OCI-LY7 (cell line): ENCODE results near the gene OR5AS1. TPM values are rescaled to one million over a fixed set of nuclear protein-coding genes. Genes with fewer than 3 reads are reported as not detected.

Experiments
- Bru-seq: library from RNA; stranded (reverse); fragments of 400-500 nt; gene quantifications from one replicate; lab custom pipeline; 2021; lab: Mats Ljungman, UMichigan
- BruChase-seq, 2 experiments: library from RNA; stranded (reverse); fragments of 400-500 nt; gene quantifications; one replicate each; lab custom pipeline; 2021; lab: Mats Ljungman, UMichigan
- BruUV-seq: library from RNA; stranded (reverse); fragments of 400-500 nt; replicated peaks from 2 replicates; lab custom pipeline; 2021; lab: Mats Ljungman, UMichigan
- CTCF ChIA-PET: fragments of 300-600 bp; sonication (Branson Sonifier 250); formaldehyde crosslinking; loops from one replicate; lab custom pipeline; 2022; ENCODE audit warnings: antibody characterized with exemption; ENCODE audit not compliant: unreplicated experiment; lab: Charles Lee
- POLR2A ChIA-PET: fragments of 300-600 bp; sonication (Branson Sonifier 250); formaldehyde crosslinking; loops from one replicate; lab custom pipeline; 2022; ENCODE audit warnings: antibody characterized with exemption; lab: Charles Lee
- DNase-seq: peaks from one replicate; pipeline ENCODE4 v3.0.0-alpha.2; 2015; ENCODE audit warnings: low spot score
- H2AFZ ChIP-seq: fragments of 200-600 bp; sonication (generic), shearing (Covaris generic); 2 replicates; pipeline ENCODE4 v1.6.1; 2014; ENCODE audit warnings: mild to moderate bottlenecking, antibody characterized with exemption, low read length, moderate library complexity
- H3K27ac ChIP-seq: fragments of 200-600 bp; sonication (generic); 2 replicates; pipeline ENCODE4 v1.5.1; 2014; ENCODE audit warnings: mixed run types, low read depth, mild to moderate bottlenecking, moderate library complexity, low read length, inconsistent platforms; ENCODE audit not compliant: poor library complexity, severe bottlenecking
- H3K36me3 ChIP-seq: fragments of 200-600 bp; sonication (generic); 2 replicates; pipeline ENCODE4 v1.6.1; 2014; ENCODE audit warnings: mild to moderate bottlenecking, antibody characterized with exemption, low read length, moderate library complexity, mixed read lengths; ENCODE audit not compliant: insufficient read depth
- H3K4me1 ChIP-seq: fragments of 200-600 bp; sonication (generic); 2 replicates; pipeline ENCODE4 v1.5.1; 2014; ENCODE audit warnings: mild to moderate bottlenecking, low read length; ENCODE audit not compliant: insufficient read depth, poor library complexity, severe bottlenecking
- H3K4me2 ChIP-seq: fragments of 200-600 bp; sonication (generic); 2 replicates; pipeline ENCODE4 v1.6.1; 2014; ENCODE audit warnings: mild to moderate bottlenecking, low read length
- H3K4me3 ChIP-seq: fragments of 200-600 bp; sonication (generic); 2 replicates; pipeline ENCODE4 v1.5.1; 2014; ENCODE audit warnings: mild to moderate bottlenecking, low read depth, low read length; ENCODE audit not compliant: poor library complexity, severe bottlenecking
- H3K79me2 ChIP-seq: fragments of 200-600 bp; sonication (generic); 2 replicates; pipeline ENCODE4 v1.6.1; 2016; ENCODE audit warnings: low read depth, mild to moderate bottlenecking, low read length, moderate library complexity, mixed read lengths; ENCODE audit not compliant: insufficient read depth
- H3K9me2 ChIP-seq: fragments of 200-600 bp; sonication (generic); 2 replicates; pipeline ENCODE4 v1.6.1; 2016; ENCODE audit warnings: mild to moderate bottlenecking, low read length, mixed read lengths; ENCODE audit not compliant: insufficient read depth
- H3K9me3 ChIP-seq: fragments of 200-600 bp; sonication (generic); 2 replicates; pipeline ENCODE4 v1.6.1; 2014; ENCODE audit warnings: mild to moderate bottlenecking, mixed run types, low read length, mixed read lengths
- H4K20me1 ChIP-seq: fragments of 200-600 bp; sonication (generic); 2 replicates; pipeline ENCODE4 v1.6.1; 2014; ENCODE audit warnings: mild to moderate bottlenecking, antibody characterized with exemption, low read length, moderate library complexity, mixed read lengths; ENCODE audit not compliant: insufficient read depth
- CTCF ChIP-seq: fragments of 200-600 bp; sonication (generic); conservative IDR thresholded peaks from 2 replicates; pipeline ENCODE4 v1.5.1; 2014; ENCODE audit warnings: mild to moderate bottlenecking, antibody characterized with exemption, low read length, moderate library complexity, mixed read lengths
- EZH2phosphoT487 ChIP-seq: fragments of 200-600 bp; sonication (generic); IDR thresholded peaks from 2 replicates; pipeline ENCODE4 v1.6.1; 2018; ENCODE audit warnings: low read depth, borderline replicate concordance, mild to moderate bottlenecking, mixed run types, antibody characterized with exemption, low read length, moderate library complexity, mixed read lengths
- intact Hi-C: fragments of 100-400 bp; cut with micrococcal nuclease; formaldehyde crosslinking; loops from one replicate; pipeline ENCODE4 v1.10.0; 2022; ENCODE audit not compliant: unreplicated experiment
- long read RNA-seq: library from polyadenylated mRNA; stranded (forward); transcript quantifications from one replicate; pipeline ENCODE4 v2.0.0, GENCODE V29; 2022
- total RNA-seq, 2 experiments: library from RNA; depleted of rRNA in 1 of 2; stranded (reverse); fragments of >200 nt in 1 of 2; shearing (Covaris generic) in 1 of 2; gene quantifications; 2 replicates each; pipeline ENCODE4 v1.2.3, GENCODE V29; 2014 to 2022

The OR5AS1 gene
- not detected in 2 replicates for total RNA-seq (2014; rRNA removed; shearing (Covaris generic))
- not detected in 2 replicates for total RNA-seq (2022)
- not detected for Bru-seq, nascent RNA
- BruChase-seq, experiment 1, labeled RNA remaining after a 6-hour chase = not detected
- not detected for BruChase-seq, experiment 2, labeled RNA remaining after a 2-hour chase
- long read RNA-seq = 0 reads

DNA sequence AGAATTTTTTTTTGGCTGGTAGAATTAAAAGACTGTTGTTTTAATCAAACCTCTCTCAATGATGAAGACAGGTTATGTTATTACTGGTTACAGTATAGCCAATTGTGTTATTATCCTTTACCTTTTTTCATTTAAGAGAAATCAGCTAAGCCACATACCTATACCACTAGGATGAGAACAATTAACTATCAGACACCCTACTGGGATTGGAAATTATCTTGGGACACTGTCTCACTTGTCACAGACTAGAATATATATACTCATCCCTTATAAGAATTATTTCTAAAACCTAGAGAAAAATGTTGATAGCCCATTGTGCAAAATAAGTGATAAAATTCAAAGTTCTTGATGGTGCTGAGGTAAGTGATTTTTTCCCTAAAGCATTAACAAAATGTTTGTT lies at the start of gene OR5AS1:
Gene OR5AS1, plus strand, starts transcription at position 301 of the 400 bp plus-strand sequence. CDS start 2,765 bp downstream, outside the sequence.
- TF ChIP-seq EZH2phosphoT487 = no peak
- TF ChIP-seq CTCF = no peak
- Histone ChIP-seq H2AFZ (no peak within 1 kb of the TSS), H3K4me2 (no peak within 1 kb of the TSS), H3K4me1 (no peaks in the 10 kb centered on the region), H3K36me3 (no peaks in the 10 kb centered on the region), H4K20me1 (no peaks in the 10 kb centered on the region), H3K4me3 (no peak within 1 kb of the TSS), H3K9me2 (no peaks in the 10 kb centered on the region), H3K79me2 (no peaks in the 10 kb centered on the region), H3K9me3 (no peaks in the 10 kb centered on the region), H3K27ac (no peak within 1 kb of the TSS)
- CTCF ChIA-PET = no interaction called here
- intact Hi-C loops = no loop called here
- POLR2A ChIA-PET = no interaction called here
- DNase-seq = no peak
- BruUV-seq = no TSS peak

DNA sequence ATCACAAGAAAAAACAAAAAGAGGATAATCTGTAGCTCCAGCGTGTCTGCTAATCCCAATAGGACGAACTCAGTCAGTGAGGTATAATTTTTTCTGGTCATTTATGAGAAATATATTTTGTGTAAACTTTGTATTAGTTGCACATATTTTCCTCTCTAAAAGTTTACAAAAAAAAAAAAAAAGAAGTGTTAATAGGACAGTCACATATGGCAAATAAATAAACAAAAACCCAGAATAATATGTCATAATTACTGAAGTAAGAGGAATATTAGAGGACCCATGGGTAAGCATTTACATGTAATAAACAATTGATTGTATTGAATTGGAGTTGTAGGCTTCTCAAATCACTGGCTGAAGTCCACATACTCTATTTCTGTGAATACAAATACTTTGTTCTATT lies 32.9 kb upstream of the OR5AS1 start, which contains the start of gene OR5F1:
Gene OR5F1, minus strand, starts transcription at position 101 of the 400 bp plus-strand sequence. Its CDS starts 0 bp downstream, at position 101.
- no peak within 1 kb of the TSS for H3K4me3 ChIP-seq
- TF ChIP-seq EZH2phosphoT487 (no peak), CTCF (no peak)
- no peaks in the 10 kb centered on the region for H3K4me1 ChIP-seq
- H3K36me3 ChIP-seq = no peaks in the 10 kb centered on the region
- H3K9me3 ChIP-seq = no peaks in the 10 kb centered on the region
- H3K4me2 ChIP-seq = no peak within 1 kb of the TSS
- no TSS peak for BruUV-seq
- intact Hi-C loops = no loop called here
- ChIA-PET CTCF (no interaction called here), POLR2A (interaction anchor here (0.7 kb wide), 1 partner anchor 963 kb away, joined by 4 read pairs; no protein-coding TSS in a partner anchor)
- no peaks in the 10 kb centered on the region for H3K9me2 ChIP-seq
- DNase-seq = no peak
- H2AFZ ChIP-seq = no peak within 1 kb of the TSS
- no peaks in the 10 kb centered on the region for H4K20me1 ChIP-seq
- no peaks in the 10 kb centered on the region for H3K79me2 ChIP-seq
- H3K27ac ChIP-seq = no peak within 1 kb of the TSS

DNA sequence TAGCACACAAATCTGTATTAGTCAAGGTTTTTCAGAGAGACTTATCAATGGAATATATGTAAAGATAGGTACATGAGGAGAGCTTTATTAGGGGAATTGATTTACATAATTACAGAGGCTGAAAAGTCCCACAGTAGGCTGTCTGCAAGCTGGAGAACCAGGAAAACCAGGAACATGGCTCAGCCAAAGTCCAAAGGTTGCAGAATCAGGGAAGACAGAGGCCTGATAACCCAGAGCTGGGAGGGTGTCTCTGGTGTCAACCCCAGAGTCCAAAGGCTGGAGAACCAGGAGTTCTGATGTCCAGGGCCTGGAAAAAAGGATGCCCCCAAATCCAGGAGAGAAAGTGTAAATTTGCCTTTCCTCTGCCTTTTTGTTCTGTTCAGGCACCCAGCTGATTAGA lies 16.7 kb upstream of the OR5AS1 start:
- H3K4me3 ChIP-seq = no peak overlapping the region
- no peaks in the 10 kb centered on the region for H3K4me1 ChIP-seq
- H2AFZ ChIP-seq = no peak overlapping the region
- TF ChIP-seq CTCF (no peak), EZH2phosphoT487 (no peak)
- intact Hi-C loops = no loop called here
- H3K27ac ChIP-seq = no peak overlapping the region
- ChIA-PET POLR2A (interaction anchor here (0.6 kb wide), 2 partner anchors 59 to 455 kb away, joined by 3 read pairs; no protein-coding TSS in a partner anchor), CTCF (no interaction called here)
- H3K9me3 ChIP-seq = no peaks in the 10 kb centered on the region; the same call in 1 of the 2 replicates
- no peaks in the 10 kb centered on the region for H3K79me2 ChIP-seq
- no peak for DNase-seq
- H3K4me2 ChIP-seq = no peak overlapping the region
- H3K9me2 ChIP-seq = no peaks in the 10 kb centered on the region
- H4K20me1 ChIP-seq = no peaks in the 10 kb centered on the region
- BruUV-seq = no TSS peak
- H3K36me3 ChIP-seq = no peaks in the 10 kb centered on the region
